ENCODE data around the gene GDF7. TPM values are rescaled to one million over a fixed set of nuclear protein-coding genes. Genes with fewer than 3 reads are reported as not detected.

The GDF7 gene
- total RNA-seq, 4 donors from 2014 or later, result 0.26 to 1.9 (median 0.78) TPM

DNA sequence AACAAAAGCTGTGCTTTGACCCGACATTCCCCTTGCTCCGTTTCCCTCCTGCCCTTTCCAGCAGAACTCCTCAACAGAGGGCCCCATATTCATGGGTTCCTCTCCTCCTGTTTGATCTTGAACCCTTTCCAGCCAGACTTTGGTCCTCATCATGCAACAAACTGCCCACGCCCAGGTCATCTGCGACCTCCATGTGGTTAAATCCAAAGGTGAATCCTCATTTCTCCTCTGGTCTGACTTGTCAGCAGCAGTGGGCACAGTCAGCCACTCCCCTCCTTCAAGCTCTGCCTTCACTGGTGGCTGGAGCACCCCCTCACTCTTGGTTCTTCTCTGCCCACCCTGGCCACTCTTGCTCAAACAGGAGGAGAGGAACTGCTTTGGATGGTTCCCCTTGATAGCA lies 18.7 kb upstream of the GDF7 start:
- Histone ChIP-seq H3K4me1 (peaks cover 23 to 43% (median 26%) of the 10 kb centered on the region in 3 donors), H3K27me3 (no peaks in the 10 kb centered on the region), H3K9me3 (no peaks in the 10 kb centered on the region), H3K27ac (peak overlapping the region in 3 of 4 donors; percentile 6 to 98 (median 96)), H3K36me3 (peaks cover 0 to 38% (median 10%) of the 10 kb centered on the region in 3 donors), H3K4me3 (no peak overlapping the region)
- WGBS, 2 donors, result 89 to 99% methylated on average over 4 of the region's 4 CpGs
- no peak for TF ChIP-seq POLR2A (IDR thresholded peaks at IDR 0.05)
- TF ChIP-seq, protein P1, sequence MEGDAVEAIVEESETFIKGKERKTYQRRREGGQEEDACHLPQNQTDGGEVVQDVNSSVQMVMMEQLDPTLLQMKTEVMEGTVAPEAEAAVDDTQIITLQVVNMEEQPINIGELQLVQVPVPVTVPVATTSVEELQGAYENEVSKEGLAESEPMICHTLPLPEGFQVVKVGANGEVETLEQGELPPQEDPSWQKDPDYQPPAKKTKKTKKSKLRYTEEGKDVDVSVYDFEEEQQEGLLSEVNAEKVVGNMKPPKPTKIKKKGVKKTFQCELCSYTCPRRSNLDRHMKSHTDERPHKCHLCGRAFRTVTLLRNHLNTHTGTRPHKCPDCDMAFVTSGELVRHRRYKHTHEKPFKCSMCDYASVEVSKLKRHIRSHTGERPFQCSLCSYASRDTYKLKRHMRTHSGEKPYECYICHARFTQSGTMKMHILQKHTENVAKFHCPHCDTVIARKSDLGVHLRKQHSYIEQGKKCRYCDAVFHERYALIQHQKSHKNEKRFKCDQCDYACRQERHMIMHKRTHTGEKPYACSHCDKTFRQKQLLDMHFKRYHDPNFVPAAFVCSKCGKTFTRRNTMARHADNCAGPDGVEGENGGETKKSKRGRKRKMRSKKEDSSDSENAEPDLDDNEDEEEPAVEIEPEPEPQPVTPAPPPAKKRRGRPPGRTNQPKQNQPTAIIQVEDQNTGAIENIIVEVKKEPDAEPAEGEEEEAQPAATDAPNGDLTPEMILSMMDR (IDR thresholded peaks at IDR 0.05), result no peak
- DNase-seq, result no peak
- intact Hi-C loops (cut with DNase I), result loop anchor here (10.0 kb wide), 1 partner anchor 233 kb away; no protein-coding TSS in a partner anchor

GRCh38 chr2:20648831-20649230 lies 18.1 kb upstream of the GDF7 start:
- 92 to 93% methylated on average over 9 of the region's 9 CpGs for WGBS, 2 donors
- peaks cover 0 to 32% (median 10%) of the 10 kb centered on the region in 3 donors for H3K36me3 ChIP-seq
- peak overlapping the region in 2 of 4 donors; percentile 96 to 98 for H3K27ac ChIP-seq
- no peak for TF ChIP-seq POLR2A (IDR thresholded peaks at IDR 0.05)
- TF ChIP-seq, protein P1 (IDR thresholded peaks at IDR 0.05), result no peak
- H3K9me3 ChIP-seq, result no peaks in the 10 kb centered on the region
- peak overlapping the region in 1 of 4 donors; percentile 94 for H3K4me3 ChIP-seq
- H3K4me1 ChIP-seq, result peaks cover 23 to 43% (median 26%) of the 10 kb centered on the region in 3 donors
- no peaks in the 10 kb centered on the region for H3K27me3 ChIP-seq
- intact Hi-C loops (cut with DNase I), result loop anchor here (10.0 kb wide), 1 partner anchor 234 kb away; no protein-coding TSS in a partner anchor
- DNase-seq, result no peak

DNA sequence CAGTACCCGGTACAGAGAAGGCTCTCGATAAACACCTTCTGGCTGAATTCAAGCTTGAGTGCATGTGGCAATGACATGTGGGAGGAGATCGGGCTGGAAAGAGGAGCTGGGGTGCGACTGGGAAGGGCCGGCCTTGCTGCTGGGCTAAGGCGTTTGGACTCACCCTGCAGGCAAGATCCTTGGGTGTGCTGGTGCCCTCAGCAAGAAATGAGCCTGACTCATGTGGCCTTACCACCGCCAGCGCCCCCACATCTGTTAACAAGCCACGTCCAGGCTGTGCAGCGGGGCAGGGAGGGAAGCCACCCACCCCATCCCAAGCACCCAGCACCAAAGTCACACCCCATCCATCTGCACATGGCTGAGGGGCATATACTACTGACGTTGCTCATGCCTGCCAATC lies 17.4 kb upstream of the GDF7 start:
- peak overlapping the region; percentile 91 to 98 (median 96) for H3K27ac ChIP-seq
- intact Hi-C loops (cut with DNase I), result loop anchor here (10.0 kb wide), 1 partner anchor 235 kb away; no protein-coding TSS in a partner anchor

GRCh38 chr2:20649976-20650375 lies 17.0 kb upstream of the GDF7 start:
- Histone ChIP-seq H3K4me3 (peak overlapping the region; percentile 77 to 94 (median 88)), H3K9me3 (no peaks in the 10 kb centered on the region), H3K36me3 (peaks cover 0 to 20% (median 7%) of the 10 kb centered on the region in 3 donors), H3K4me1 (peaks cover 23 to 43% (median 26%) of the 10 kb centered on the region in 3 donors), H3K27me3 (no peaks in the 10 kb centered on the region), H3K27ac (peak overlapping the region; percentile 91 to 98 (median 96))
- TF ChIP-seq, protein P1 (IDR thresholded peaks at IDR 0.05), result no peak
- intact Hi-C loops (cut with DNase I), result loop anchor here (10.0 kb wide), 1 partner anchor 235 kb away; no protein-coding TSS in a partner anchor
- DNase-seq, result no peak
- WGBS, 2 donors, result 29 to 47% methylated on average over 7 of the region's 7 CpGs

More for the DNA sequence above, 17.4 kb upstream of the GDF7 start:
- Histone ChIP-seq H3K4me3 (peak overlapping the region in 3 of 4 donors; percentile 87 to 94 (median 90)), H3K36me3 (peaks cover 0 to 24% (median 10%) of the 10 kb centered on the region in 3 donors), H3K27me3 (no peaks in the 10 kb centered on the region), H3K4me1 (peaks cover 23 to 43% (median 26%) of the 10 kb centered on the region in 3 donors), H3K9me3 (no peaks in the 10 kb centered on the region)
- TF ChIP-seq, protein P1 (IDR thresholded peaks at IDR 0.05), result no peak
- no peak for TF ChIP-seq POLR2A (IDR thresholded peaks at IDR 0.05)
- no peak for DNase-seq
- WGBS, 2 donors, result 32 to 56% methylated on average over 5 to 6 of the region's 11 CpGs

GRCh38 chr2:20650393-20650876 lies 16.5 kb upstream of the GDF7 start:
- DNase-seq, result no peak
- Histone ChIP-seq H3K36me3 (peaks cover 0 to 16% (median 3%) of the 10 kb centered on the region in 3 donors), H3K9me3 (no peaks in the 10 kb centered on the region), H3K4me3 (peak overlapping the region; percentile 77 to 94 (median 88)), H3K27me3 (no peaks in the 10 kb centered on the region), H3K27ac (peak overlapping the region; percentile 91 to 98 (median 96)), H3K4me1 (peaks cover 23 to 43% (median 26%) of the 10 kb centered on the region in 3 donors)
- TF ChIP-seq, protein P1 (IDR thresholded peaks at IDR 0.05), result no peak
- TF ChIP-seq POLR2A (IDR thresholded peaks at IDR 0.05), result no peak
- 8 to 11% methylated on average over 3 to 8 of the region's 19 CpGs for WGBS, 2 donors
- intact Hi-C loops (cut with DNase I), result no loop called here
